Measurements from ENCODE around the gene PSME4.
A peak's percentile ranks its signal among the peaks of the same experiment; 100 is the strongest.
"Not testable (repeated sequence)": the region's sequence is repeated elsewhere in the genome, so short reads cannot be mapped to it uniquely, and the experiment has no call there.

Gene PSME4

GRCh38 chr2:53964987-53965687, 5.7 kb downstream of the PSME4 start:
- no peak for DNase-seq

- DNase-seq, result no peak
Observed at GRCh38 chr2:53964257-53964952, 6.4 kb downstream of the PSME4 start.

- DNase-seq, result not testable (repeated sequence)
Observed at GRCh38 chr2:53961478-53962216, 9.1 kb downstream of the PSME4 start.

GRCh38 chr2:53960476-53960875, 10.3 kb downstream of the PSME4 start:
- no peak for DNase-seq

- DNase-seq, result no peak
Observed at GRCh38 chr2:53958443-53958842, 12.3 kb downstream of the PSME4 start.

GRCh38 chr2:53952519-53952918, 18.3 kb downstream of the PSME4 start:
- no peak for DNase-seq

- DNase-seq, result no peak
Observed at GRCh38 chr2:53949457-53949856, 21.3 kb downstream of the PSME4 start.

GRCh38 chr2:53945538-53945937, 25.3 kb downstream of the PSME4 start:
- DNase-seq, result no peak

GRCh38 chr2:53944542-53944941, 26.3 kb downstream of the PSME4 start:
- DNase-seq, result no peak

- DNase-seq, result no peak
Observed at GRCh38 chr2:53942280-53942679, 28.5 kb downstream of the PSME4 start.

GRCh38 chr2:53941749-53942148, 29.0 kb downstream of the PSME4 start:
- no peak for DNase-seq

- DNase-seq, result no peak
Observed at GRCh38 chr2:53939656-53940055, 31.1 kb downstream of the PSME4 start.

- no peak for DNase-seq
Observed at GRCh38 chr2:53938904-53939303, 31.9 kb downstream of the PSME4 start.

GRCh38 chr2:53933329-53933728, 37.5 kb downstream of the PSME4 start:
- no peak for DNase-seq

GRCh38 chr2:53926321-53926720, 44.5 kb downstream of the PSME4 start:
- not testable (repeated sequence) for DNase-seq

GRCh38 chr2:53913721-53914120, 57.1 kb downstream of the PSME4 start:
- peak; percentile 10 for DNase-seq

GRCh38 chr2:53911434-53912189, 59.2 kb downstream of the PSME4 start:
- DNase-seq, result no peak

- DNase-seq, result no peak
Observed at GRCh38 chr2:53907582-53907981, 63.2 kb downstream of the PSME4 start.

- no peak for DNase-seq
Observed at GRCh38 chr2:53905396-53905795, 65.4 kb downstream of the PSME4 start.

GRCh38 chr2:53903011-53903410, 67.8 kb downstream of the PSME4 start:
- no peak for DNase-seq

GRCh38 chr2:53901192-53901591, 69.6 kb downstream of the PSME4 start:
- no peak for DNase-seq

GRCh38 chr2:53896864-53897263, 73.9 kb downstream of the PSME4 start:
- no peak for DNase-seq

Measured in CD4-positive, alpha-beta T cell treated with Interleukin-6 for 4 hours (primary cell).